Measurements from ENCODE around the gene NCKAP5.

The NCKAP5 gene

DNA sequence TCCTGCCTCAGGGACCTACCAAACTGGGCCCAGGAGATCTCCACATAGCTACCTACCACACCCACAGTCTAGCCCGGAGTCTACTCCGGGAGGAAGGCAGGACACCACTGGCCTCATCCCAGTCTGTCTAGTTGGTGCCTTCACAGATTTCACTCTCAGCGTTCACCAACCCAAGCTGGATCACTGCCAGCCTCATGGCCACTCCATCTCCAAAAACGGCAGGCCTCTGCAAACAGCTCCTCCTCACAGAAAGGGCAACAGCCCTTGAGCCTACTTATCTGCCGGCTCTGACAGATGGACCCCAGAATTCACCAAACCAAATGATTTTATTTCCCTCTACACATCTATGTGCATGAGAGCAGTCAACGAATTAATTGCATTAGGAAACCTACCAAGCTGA, 61.3 kb downstream of the NCKAP5 start:
- no peak overlapping the region for H3K27ac ChIP-seq
- no peaks in the 10 kb centered on the region for H3K27me3 ChIP-seq (ENCODE audit: insufficient read depth, low read depth, severe bottlenecking)
- H3K9me3 ChIP-seq (ENCODE audit: severe bottlenecking): no peaks in the 10 kb centered on the region
- DNase-seq: no peak
- TF ChIP-seq, protein P1, sequence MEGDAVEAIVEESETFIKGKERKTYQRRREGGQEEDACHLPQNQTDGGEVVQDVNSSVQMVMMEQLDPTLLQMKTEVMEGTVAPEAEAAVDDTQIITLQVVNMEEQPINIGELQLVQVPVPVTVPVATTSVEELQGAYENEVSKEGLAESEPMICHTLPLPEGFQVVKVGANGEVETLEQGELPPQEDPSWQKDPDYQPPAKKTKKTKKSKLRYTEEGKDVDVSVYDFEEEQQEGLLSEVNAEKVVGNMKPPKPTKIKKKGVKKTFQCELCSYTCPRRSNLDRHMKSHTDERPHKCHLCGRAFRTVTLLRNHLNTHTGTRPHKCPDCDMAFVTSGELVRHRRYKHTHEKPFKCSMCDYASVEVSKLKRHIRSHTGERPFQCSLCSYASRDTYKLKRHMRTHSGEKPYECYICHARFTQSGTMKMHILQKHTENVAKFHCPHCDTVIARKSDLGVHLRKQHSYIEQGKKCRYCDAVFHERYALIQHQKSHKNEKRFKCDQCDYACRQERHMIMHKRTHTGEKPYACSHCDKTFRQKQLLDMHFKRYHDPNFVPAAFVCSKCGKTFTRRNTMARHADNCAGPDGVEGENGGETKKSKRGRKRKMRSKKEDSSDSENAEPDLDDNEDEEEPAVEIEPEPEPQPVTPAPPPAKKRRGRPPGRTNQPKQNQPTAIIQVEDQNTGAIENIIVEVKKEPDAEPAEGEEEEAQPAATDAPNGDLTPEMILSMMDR (IDR thresholded peaks at IDR 0.05; ENCODE audit: low read depth, low read length): no peak
- H3K36me3 ChIP-seq: no peaks in the 10 kb centered on the region
- H3K4me3 ChIP-seq (ENCODE audit: low read depth, low read length): no peak overlapping the region

DNA sequence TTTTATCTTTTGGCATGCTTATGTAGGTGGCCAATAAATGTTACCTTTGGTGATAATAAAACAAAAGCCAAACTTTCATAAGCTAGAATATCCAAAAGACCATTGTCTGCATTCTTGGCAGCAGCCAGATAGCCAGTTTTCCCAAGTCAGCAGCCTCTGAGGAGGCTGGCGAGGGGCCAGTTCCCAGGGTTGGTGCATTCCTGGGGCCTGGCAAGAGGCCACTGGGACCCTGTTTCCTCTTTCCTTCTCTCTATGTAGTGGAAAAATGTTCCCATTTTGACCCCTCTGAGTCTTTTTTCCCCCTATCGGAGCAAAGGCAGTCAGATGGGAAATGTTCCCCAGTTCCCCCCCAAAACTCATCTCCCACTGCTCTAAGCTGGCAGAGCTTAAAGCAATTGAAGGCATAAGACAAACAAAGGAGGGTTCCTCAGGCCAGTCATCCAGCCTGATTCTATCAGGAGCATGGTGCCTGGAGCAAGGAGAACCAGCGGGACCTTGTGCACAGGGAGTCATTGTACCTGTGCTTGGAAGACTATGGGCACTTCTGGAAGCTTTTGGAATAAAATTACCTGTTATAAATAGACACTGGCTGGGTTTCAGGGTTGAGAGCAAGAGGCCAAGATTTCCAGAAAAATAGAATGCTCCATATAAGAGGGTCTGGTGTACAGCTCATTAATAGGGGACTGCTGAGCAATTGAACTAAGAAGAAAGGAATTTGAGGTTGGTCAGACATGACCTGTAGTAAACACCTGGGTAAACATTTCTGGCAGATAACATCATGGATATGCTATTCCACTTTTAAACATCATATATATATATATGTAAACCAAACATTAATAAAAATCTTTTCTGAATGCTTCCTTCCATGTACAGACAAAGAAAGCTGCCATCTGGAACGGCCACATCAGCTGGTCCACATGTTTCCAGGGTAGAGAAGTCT, 63.4 kb downstream of the NCKAP5 start:
- no peak overlapping the region for H3K4me3 ChIP-seq (ENCODE audit: low read depth, low read length)
- no peak for DNase-seq
- no peaks in the 10 kb centered on the region for H3K27me3 ChIP-seq (ENCODE audit: insufficient read depth, low read depth, severe bottlenecking)
- H3K27ac ChIP-seq: no peak overlapping the region
- H3K36me3 ChIP-seq: no peaks in the 10 kb centered on the region
- TF ChIP-seq, protein P1 (IDR thresholded peaks at IDR 0.05; ENCODE audit: low read depth, low read length): no peak
- H3K9me3 ChIP-seq (ENCODE audit: severe bottlenecking): no peaks in the 10 kb centered on the region

DNA sequence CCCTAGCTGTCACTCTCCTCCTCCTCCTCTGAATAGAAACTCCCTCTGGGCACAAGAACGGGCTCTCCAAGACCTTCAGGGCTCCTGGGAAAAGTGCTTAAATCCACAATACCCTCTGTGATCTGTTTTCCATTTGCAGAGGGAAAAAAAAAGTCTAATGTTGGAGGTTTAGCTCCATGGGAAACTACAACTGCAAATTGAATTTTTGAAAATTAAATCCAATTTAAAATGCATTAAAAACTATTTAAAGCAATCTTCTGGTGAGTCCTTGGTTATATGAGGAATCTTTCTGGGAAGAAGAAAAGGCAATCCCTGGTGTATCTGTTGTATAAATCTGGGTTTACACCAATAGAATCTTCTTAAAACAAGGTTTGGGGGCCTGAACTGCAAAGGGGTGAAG, 64.3 kb downstream of the NCKAP5 start:
- Histone ChIP-seq H3K9me3 (ENCODE audit: severe bottlenecking) (no peaks in the 10 kb centered on the region), H3K4me3 (ENCODE audit: low read depth, low read length) (no peak overlapping the region), H3K27ac (no peak overlapping the region), H3K36me3 (no peaks in the 10 kb centered on the region), H3K27me3 (ENCODE audit: insufficient read depth, low read depth, severe bottlenecking) (no peaks in the 10 kb centered on the region)
- no peak for DNase-seq
- TF ChIP-seq, protein P1 (IDR thresholded peaks at IDR 0.05; ENCODE audit: low read depth, low read length): no peak

DNA sequence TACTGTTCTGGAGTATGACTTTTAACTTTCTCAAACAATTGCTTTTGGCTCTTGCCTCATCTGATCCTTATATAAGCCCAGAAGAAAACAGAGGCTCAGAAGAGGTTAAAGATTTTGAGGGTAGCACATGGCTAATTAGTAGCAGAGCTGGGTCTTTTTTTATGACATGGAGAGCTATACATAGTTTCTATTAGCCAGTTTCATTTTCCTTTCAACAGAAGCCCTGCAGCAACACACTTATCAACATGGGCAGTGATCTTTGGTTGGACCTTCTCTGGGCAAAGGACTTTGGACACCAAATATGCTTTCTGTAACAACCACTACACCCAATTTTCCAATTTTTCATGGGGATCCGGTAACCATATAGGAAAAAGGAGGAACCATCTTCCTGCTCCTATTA, 64.9 kb downstream of the NCKAP5 start:
- no peak for DNase-seq
- no peaks in the 10 kb centered on the region for H3K36me3 ChIP-seq
- no peak overlapping the region for H3K27ac ChIP-seq
- H3K27me3 ChIP-seq (ENCODE audit: insufficient read depth, low read depth, severe bottlenecking): no peaks in the 10 kb centered on the region
- H3K4me3 ChIP-seq (ENCODE audit: low read depth, low read length): no peak overlapping the region
- H3K9me3 ChIP-seq (ENCODE audit: severe bottlenecking): no peaks in the 10 kb centered on the region
- TF ChIP-seq, protein P1 (IDR thresholded peaks at IDR 0.05; ENCODE audit: low read depth, low read length): no peak

DNA sequence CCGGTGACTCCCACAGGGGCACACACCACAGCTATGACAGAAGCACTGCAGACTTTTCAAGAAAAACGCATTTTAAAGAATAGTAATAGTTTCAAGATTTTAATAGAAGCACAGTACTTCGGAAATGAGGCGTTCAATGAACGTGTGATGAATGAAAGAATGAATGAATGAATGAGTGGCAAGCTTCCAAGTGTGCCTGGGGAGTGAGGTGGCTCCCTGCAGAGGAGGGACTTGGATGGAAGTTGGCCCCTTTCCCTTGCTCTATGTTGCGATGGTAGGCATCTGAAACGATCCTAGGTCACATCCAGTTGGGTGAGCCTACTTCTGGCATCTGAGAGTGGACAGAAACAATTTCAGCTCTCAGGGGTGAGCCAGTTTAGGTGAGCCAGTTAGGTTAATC, 65.6 kb downstream of the NCKAP5 start:
- DNase-seq: no peak
- Histone ChIP-seq H3K27ac (no peak overlapping the region), H3K4me3 (ENCODE audit: low read depth, low read length) (no peak overlapping the region), H3K27me3 (ENCODE audit: insufficient read depth, low read depth, severe bottlenecking) (no peaks in the 10 kb centered on the region), H3K9me3 (ENCODE audit: severe bottlenecking) (no peaks in the 10 kb centered on the region), H3K36me3 (no peaks in the 10 kb centered on the region)
- TF ChIP-seq, protein P1 (IDR thresholded peaks at IDR 0.05; ENCODE audit: low read depth, low read length): no peak

Data from WERI-Rb-1 (cell line).